Mucosa of descending colon (tissue), 3 donors: ENCODE data around the gene KAZN. TPM values are rescaled to one million over a fixed set of nuclear protein-coding genes. Genes with fewer than 3 reads are reported as not detected.
"Not testable (repeated sequence)": the region's sequence is repeated elsewhere in the genome, so short reads cannot be mapped to it uniquely, and the experiment has no call there.

Experiments used
- ATAC-seq: fragments of 200-7000 bp; cut with Tn5 transposase; one replicate; pipeline ENCODE4 v1.9.1; 2020; ENCODE audit warnings: mild to moderate bottlenecking, moderate library complexity
- DNase-seq, 3 donors: peaks; one replicate each; pipeline ENCODE4 v3.0.0-alpha.2; 2020
- H3K36me3 ChIP-seq: fragments of 200-600 bp; one replicate; pipeline ENCODE4 v1.8.0; 2021; ENCODE audit warnings: low read depth, mild to moderate bottlenecking
- H3K4me1 ChIP-seq: fragments of 200-600 bp; one replicate; pipeline ENCODE4 v1.8.0; 2021; ENCODE audit warnings: low read depth, mild to moderate bottlenecking
- H3K4me3 ChIP-seq: fragments of 200-600 bp; one replicate; pipeline ENCODE4 v1.8.0; 2021; ENCODE audit warnings: mild to moderate bottlenecking
- H3K9me3 ChIP-seq: fragments of 200-600 bp; one replicate; pipeline ENCODE4 v1.8.0; 2021; ENCODE audit warnings: mild to moderate bottlenecking
- CTCF ChIP-seq: fragments of 200-600 bp; IDR thresholded peaks from one replicate; pipeline ENCODE4 v1.8.0; 2022; ENCODE audit warnings: antibody characterized with exemption, mild to moderate bottlenecking
- intact Hi-C, 2 donors: fragments of 100-400 bp; cut with DNase I in 1 of 2; cut with micrococcal nuclease in 1 of 2; formaldehyde crosslinking; loops; one replicate each; pipeline versions ENCODE4 v1.11.0 to v1.11.1; 2022; cut with DNase I, micrococcal nuclease
- total RNA-seq, 3 donors: library from RNA; stranded (reverse); fragmentation: NEBNext Ultra II Directional in 2 of 3; extraction: Animal tissue kit (Norgen Biotek cat#: 25700) in 2 of 3; gene quantifications; one replicate each; pipeline versions ENCODE4 v1.2.1 to v1.2.4, GENCODE V29; 2021 to 2023
- donor health status: DM: no; HTN: no; CAD: no; lungs with moderate emphysema.
- donor health status: DM: no; HTN: no; CAD: no.
- donor health status: DM: no; HTN: yes; CAD: no.

KAZN gene
- total RNA-seq, 3 donors from 2014 or later = 9.7 to 21.9 (median 15.8) TPM

DNA sequence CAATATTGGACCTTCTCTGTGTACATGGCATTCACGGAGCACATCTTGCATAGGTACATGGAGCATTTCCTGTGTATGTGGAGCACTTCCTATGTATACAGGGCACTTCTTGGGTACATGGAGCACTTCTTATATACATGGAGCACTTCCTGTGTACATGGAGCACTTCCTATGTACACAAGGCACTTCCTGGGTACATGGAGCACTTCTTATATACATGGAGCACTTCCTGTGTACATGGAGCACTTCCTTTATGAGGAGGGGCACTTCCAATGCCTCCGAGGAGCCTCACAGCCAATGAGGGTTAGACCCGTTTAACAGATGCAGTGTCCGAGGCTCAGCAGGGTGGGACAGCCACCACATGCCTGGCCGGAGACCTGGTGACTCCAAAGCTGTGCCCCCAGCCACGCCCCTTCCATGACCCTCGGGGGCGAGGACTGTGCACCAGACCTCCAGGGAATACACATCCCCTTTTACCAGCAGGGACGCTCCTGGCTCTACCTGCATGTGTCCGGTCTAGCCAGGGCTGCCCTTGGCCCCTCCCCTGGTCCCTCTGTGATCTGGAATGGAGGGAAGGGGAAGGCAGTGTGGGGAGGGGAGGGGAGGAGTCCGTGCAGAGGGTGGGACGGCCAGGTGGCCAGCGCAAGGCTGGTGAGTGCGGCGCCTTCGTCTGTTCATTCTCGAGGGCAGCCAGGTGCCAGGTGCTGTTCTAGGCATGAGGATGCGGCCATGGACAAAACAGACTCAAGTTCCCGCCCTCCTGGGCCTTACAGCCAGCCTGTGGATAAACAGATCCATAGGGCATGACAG, 360.0 kb downstream of the KAZN start:
- Histone ChIP-seq H3K9me3 (no peaks in the 10 kb centered on the region), H3K4me3 (no peak overlapping the region), H3K36me3 (no peaks in the 10 kb centered on the region), H3K4me1 (no peaks in the 10 kb centered on the region)
- no peak for TF ChIP-seq CTCF
- DNase-seq (no peak), ATAC-seq (no peak)
- intact Hi-C loops = no loop called here

GRCh38 chr1:14959059-14959694, 360.7 kb downstream of the KAZN start:
- Histone ChIP-seq H3K4me3 (no peak overlapping the region), H3K9me3 (no peaks in the 10 kb centered on the region), H3K4me1 (no peaks in the 10 kb centered on the region), H3K36me3 (no peaks in the 10 kb centered on the region)
- intact Hi-C loops = no loop called here
- DNase-seq = no peak
- TF ChIP-seq CTCF = no peak
- ATAC-seq = no peak

GRCh38 chr1:14961661-14962267, 363.3 kb downstream of the KAZN start:
- no peak for TF ChIP-seq CTCF
- no peaks in the 10 kb centered on the region for H3K36me3 ChIP-seq
- intact Hi-C loops = no loop called here

GRCh38 chr1:14962407-14962806, 363.9 kb downstream of the KAZN start:
- TF ChIP-seq CTCF = no peak
- Histone ChIP-seq H3K9me3 (no peaks in the 10 kb centered on the region), H3K4me3 (no peak overlapping the region), H3K4me1 (no peaks in the 10 kb centered on the region), H3K36me3 (no peaks in the 10 kb centered on the region)
- DNase-seq = no peak
- intact Hi-C loops = no loop called here
- ATAC-seq = no peak

More at GRCh38 chr1:14961661-14962267, 363.3 kb downstream of the KAZN start:
- no peak overlapping the region for H3K4me3 ChIP-seq
- H3K9me3 ChIP-seq = no peaks in the 10 kb centered on the region
- H3K4me1 ChIP-seq = no peaks in the 10 kb centered on the region
- DNase-seq (no peak), ATAC-seq (peak; percentile 16)

- H3K4me3 ChIP-seq, intact Hi-C loops, H3K4me1 ChIP-seq, ATAC-seq, H3K9me3 ChIP-seq, DNase-seq, H3K36me3 ChIP-seq: not testable (repeated sequence)
These were observed 365.6 kb downstream of the KAZN start for GRCh38 chr1:14963791-14964710.
